Duodenal mucosa (tissue), 2 donors: ENCODE results near the gene PLD1.

ENCODE experiments used
- H3K27ac ChIP-seq: one replicate; pipeline ENCODE4 v1.7.0; 2013; ENCODE audit warnings: low read depth, low read length
- H3K27me3 ChIP-seq, 2 donors: one replicate each; pipeline ENCODE4 v1.7.0; 2013; ENCODE audit warnings: low read length in 2 of 2, control low read depth in 1 of 2; ENCODE audit not compliant: insufficient read depth in 2 of 2, control insufficient read depth in 1 of 2
- H3K36me3 ChIP-seq, 2 donors: one replicate each; pipeline ENCODE4 v1.7.0; 2013; ENCODE audit warnings: low read length in 2 of 2, control low read depth in 1 of 2; ENCODE audit not compliant: insufficient read depth in 2 of 2, control insufficient read depth in 1 of 2
- H3K4me1 ChIP-seq, 2 donors: one replicate each; pipeline ENCODE4 v1.7.0; 2013; ENCODE audit warnings: low read length in 2 of 2, control low read depth in 1 of 2; ENCODE audit not compliant: insufficient read depth in 2 of 2, control insufficient read depth in 1 of 2
- H3K4me3 ChIP-seq, 2 donors: one replicate each; pipeline ENCODE4 v1.7.0; 2013; ENCODE audit warnings: low read length in 2 of 2, low read depth in 1 of 2
- H3K9ac ChIP-seq, 2 donors: one replicate each; pipeline ENCODE4 v1.7.0; 2013; ENCODE audit warnings: low read length in 2 of 2, low read depth in 1 of 2
- H3K9me3 ChIP-seq, 2 donors: one replicate each; pipeline ENCODE4 v1.7.0; 2013; ENCODE audit warnings: low read length in 2 of 2, control low read depth in 1 of 2; ENCODE audit not compliant: control insufficient read depth in 1 of 2

The PLD1 gene

DNA sequence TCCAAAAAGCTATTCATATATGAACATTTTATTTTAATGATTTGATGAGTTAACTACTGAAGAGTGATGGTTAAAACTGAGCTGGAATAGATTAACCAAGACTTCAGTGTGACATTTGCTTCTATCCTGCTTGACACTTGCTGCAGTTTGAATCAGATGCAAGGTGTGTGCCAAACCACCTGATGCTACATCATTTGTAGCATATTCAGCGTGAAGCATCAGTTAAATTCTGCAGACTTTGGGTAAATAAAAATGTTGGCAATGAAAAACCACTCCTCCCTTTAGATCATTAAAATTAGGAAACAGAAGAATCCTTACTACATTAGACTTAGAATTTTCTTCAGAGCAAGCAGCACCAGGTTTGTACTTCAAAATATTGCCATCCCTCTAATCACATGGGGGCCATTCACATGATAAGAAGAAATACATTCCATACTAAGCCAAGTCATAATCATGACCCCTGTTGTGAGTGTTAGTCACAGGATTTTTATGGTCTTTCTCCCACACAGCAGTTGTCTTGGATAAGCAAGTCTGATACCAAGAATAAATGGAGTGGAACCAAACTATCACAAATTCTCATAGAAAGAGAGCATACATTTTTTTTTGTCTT, 189.4 kb downstream of the PLD1 start:
- peaks cover 16 to 24% of the 10 kb centered on the region in 2 donors for H3K36me3 ChIP-seq
- H3K4me3 ChIP-seq = no peak overlapping the region
- no peaks in the 10 kb centered on the region for H3K27me3 ChIP-seq
- no peaks in the 10 kb centered on the region for H3K9me3 ChIP-seq
- H3K9ac ChIP-seq = no peak overlapping the region
- no peak overlapping the region for H3K27ac ChIP-seq
- H3K4me1 ChIP-seq = no peaks in the 10 kb centered on the region

DNA sequence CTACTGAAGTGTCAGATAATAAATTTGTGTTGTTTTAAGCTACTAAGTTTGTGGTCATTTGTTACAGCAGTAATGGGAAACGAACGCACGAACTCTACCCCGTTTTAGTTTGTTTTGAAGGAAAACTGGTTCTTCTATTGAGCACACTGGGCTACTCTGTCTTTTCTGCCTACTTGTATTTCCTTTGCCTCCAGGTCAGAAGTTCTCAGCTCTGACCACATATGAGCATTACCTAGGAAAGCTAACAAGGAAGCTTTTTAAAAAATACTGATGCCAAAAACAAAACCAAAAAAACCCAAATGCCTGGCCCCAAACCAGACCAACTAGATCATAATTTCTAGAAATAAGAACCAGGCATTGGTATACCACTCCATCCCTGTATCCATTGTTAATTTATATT, 193.5 kb downstream of the PLD1 start:
- Histone ChIP-seq H3K27ac (no peak overlapping the region), H3K36me3 (peaks cover 27 to 43% of the 10 kb centered on the region in 2 donors), H3K9ac (no peak overlapping the region), H3K4me3 (no peak overlapping the region), H3K27me3 (no peaks in the 10 kb centered on the region), H3K4me1 (peaks cover 0 to 15% of the 10 kb centered on the region in 2 donors), H3K9me3 (no peaks in the 10 kb centered on the region)

DNA sequence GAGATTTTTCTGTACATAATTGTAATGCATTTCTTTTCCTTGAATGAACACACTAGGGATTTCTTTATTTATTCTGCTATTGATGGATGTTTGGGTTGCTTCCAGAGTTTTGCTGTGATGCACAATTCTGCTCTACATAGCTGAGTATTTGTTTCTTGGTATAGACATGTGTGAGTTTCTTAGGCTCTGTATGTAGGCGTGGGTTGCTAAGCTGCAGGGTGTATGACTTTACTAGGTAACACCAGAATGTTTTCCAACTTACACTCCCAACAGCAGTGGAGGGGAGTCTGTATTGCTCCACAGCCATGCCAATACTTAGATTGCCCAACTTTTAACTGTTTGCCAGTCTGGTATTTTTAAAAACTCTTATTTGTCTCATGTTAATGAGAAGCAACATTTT, 194.6 kb downstream of the PLD1 start:
- Histone ChIP-seq H3K4me1 (peaks cover 0 to 15% of the 10 kb centered on the region in 2 donors), H3K36me3 (peaks cover 25 to 50% of the 10 kb centered on the region in 2 donors), H3K4me3 (no peak overlapping the region), H3K27me3 (no peaks in the 10 kb centered on the region), H3K9ac (no peak overlapping the region), H3K27ac (no peak overlapping the region), H3K9me3 (no peaks in the 10 kb centered on the region)

DNA sequence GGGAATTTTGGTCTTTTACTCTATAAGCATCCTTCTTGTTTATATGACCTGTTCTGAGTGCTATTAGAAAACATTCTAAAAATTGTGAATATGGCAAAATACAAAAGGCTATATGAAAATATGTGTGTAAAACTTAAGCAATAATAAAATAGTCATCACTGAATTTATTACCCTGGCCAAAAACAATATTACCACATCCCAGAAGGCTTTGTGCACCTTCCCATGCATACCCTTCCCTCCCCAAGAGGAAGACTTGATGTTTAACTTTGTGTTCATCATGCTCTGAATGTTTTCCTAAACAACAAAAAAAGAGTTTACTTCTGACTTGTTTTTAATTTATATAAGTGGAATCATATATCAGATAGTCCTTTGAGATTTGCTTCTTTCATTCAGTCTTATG, 195.0 kb downstream of the PLD1 start:
- H3K36me3 ChIP-seq = peaks cover 25 to 52% of the 10 kb centered on the region in 2 donors
- no peak overlapping the region for H3K27ac ChIP-seq

DNA sequence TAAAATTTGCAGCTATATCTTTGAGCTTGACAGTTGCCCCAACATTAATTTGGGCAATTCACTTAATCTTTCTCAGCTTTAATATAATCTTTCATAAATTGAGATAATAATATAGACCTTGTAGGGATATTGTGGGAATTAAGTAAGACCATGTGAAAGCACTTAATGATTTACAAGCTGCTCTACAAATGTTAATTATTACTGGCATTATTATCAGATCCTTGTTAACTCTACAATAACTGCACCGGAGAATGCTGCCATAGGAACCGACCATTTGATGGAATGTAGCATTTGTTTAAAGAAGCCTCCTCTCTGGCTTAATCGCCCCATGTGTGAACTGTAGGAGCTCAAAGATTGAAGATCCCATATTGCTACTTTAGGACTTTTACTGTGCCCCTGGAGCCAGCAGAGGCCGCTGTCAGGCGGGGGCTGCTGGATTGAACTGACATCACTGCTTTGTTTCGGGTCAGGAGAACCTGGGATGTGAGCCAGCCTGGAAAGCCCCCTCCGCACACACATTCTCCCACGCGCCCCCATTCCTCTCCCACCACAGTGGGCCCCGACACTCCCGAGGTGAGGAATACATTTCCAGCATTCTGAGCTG, 195.9 kb downstream of the PLD1 start:
- Histone ChIP-seq H3K9ac (no peak overlapping the region), H3K27me3 (no peaks in the 10 kb centered on the region), H3K4me1 (peaks cover 0 to 15% of the 10 kb centered on the region in 2 donors), H3K27ac (no peak overlapping the region), H3K9me3 (no peaks in the 10 kb centered on the region), H3K36me3 (peaks cover 21 to 51% of the 10 kb centered on the region in 2 donors), H3K4me3 (no peak overlapping the region)

More for the DNA sequence above, 195.0 kb downstream of the PLD1 start:
- Histone ChIP-seq H3K4me1 (peaks cover 0 to 15% of the 10 kb centered on the region in 2 donors), H3K27me3 (no peaks in the 10 kb centered on the region), H3K9ac (no peak overlapping the region), H3K4me3 (no peak overlapping the region), H3K9me3 (no peaks in the 10 kb centered on the region)

DNA sequence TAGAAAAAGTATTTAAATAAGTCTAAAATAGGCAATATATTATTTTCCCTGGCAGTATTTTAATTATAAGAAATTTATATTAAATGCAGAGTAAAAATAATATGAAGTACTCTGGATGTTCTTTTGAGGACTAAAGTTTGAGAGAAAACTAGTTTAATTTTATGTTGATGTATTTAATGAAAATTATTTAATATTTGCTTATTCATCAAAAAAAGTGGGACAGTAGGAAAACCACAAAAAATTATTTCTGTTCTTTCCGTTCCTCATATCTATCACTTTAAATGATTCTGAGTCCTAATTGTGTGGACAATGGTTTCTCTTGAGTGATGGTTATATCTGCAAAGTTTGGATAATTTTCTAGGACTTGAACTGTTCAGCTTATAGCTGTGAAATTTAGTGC, 202.8 kb downstream of the PLD1 start:
- H3K9ac ChIP-seq = no peak overlapping the region
- H3K27ac ChIP-seq = no peak overlapping the region
- no peaks in the 10 kb centered on the region for H3K9me3 ChIP-seq
- H3K4me1 ChIP-seq = no peaks in the 10 kb centered on the region
- peaks cover 28 to 52% of the 10 kb centered on the region in 2 donors for H3K36me3 ChIP-seq
- H3K4me3 ChIP-seq = no peak overlapping the region
- H3K27me3 ChIP-seq = no peaks in the 10 kb centered on the region

DNA sequence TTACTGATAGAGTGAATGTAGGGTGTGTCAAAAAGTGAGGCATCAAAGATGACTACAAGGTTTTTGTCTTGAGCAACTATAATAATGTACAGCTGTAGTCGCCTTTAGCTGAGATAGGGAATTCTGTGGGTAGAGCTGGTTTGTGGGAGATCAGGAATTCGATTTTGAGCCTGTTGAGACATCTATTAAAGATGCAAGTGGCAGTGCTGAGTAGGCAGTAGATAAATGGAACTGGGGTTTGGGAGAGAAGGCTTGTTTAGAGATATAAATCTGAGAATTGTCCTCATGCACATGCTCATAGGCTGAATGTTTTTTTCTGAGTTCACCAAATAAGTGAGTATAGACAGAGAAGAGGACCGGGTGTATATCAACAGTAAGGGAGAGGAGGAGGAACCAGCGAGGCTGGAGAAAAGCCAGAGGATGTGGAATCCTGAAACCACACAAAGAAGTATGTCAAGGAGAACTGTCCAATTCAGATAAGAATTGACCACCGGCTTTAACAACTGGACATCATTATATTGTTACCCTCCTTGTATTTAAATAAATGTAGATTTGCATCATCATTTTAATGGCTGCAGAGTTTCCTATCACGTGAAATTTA, 204.0 kb downstream of the PLD1 start:
- no peaks in the 10 kb centered on the region for H3K4me1 ChIP-seq
- H3K4me3 ChIP-seq = no peak overlapping the region
- H3K9me3 ChIP-seq = no peaks in the 10 kb centered on the region
- H3K9ac ChIP-seq = no peak overlapping the region
- no peak overlapping the region for H3K27ac ChIP-seq
- H3K36me3 ChIP-seq = peaks cover 28 to 51% of the 10 kb centered on the region in 2 donors
- H3K27me3 ChIP-seq = no peaks in the 10 kb centered on the region

DNA sequence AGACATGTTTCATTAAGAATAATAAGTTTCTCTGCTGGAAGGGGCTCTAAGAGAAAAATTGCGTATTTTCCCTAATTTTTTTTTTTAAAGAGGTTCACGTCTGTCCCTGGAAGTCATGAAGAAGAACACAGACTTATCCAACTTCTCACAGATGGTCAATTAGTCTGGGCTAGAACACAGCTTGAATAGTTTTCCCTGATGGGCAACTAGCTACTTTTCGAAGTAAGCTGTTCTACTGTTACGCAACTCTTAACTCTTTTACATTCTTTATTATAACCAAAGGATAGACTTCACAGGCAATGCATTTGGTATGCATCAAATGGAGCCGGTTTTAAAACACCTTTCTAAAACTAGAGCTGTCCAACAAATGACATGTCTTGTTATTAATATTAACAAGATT, 205.9 kb downstream of the PLD1 start:
- Histone ChIP-seq H3K36me3 (peaks cover 31 to 48% of the 10 kb centered on the region in 2 donors), H3K27ac (no peak overlapping the region), H3K4me3 (no peak overlapping the region), H3K9ac (no peak overlapping the region), H3K9me3 (no peaks in the 10 kb centered on the region), H3K4me1 (no peaks in the 10 kb centered on the region), H3K27me3 (no peaks in the 10 kb centered on the region)

DNA sequence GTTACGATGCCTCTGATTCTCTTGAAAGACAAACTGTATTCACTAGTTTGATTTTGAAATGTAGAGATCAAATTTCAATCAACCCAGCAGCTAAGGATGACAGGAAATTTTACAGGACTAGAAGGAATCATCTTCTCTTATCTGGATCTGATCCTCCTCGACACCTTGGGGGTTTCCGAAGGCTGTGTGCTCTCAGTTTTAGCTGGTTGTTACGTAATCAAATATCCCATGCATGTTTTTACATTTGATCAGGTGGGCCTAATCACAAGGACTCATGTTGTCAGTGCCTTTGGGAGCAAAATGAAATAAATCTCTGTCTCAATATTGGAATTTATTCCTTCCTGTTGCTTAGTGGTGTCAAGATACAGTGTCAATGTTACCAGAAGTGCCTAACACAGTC, 208.2 kb downstream of the PLD1 start:
- Histone ChIP-seq H3K36me3 (peaks cover 31 to 44% of the 10 kb centered on the region in 2 donors), H3K27me3 (no peaks in the 10 kb centered on the region), H3K4me1 (no peaks in the 10 kb centered on the region), H3K9ac (no peak overlapping the region), H3K9me3 (no peaks in the 10 kb centered on the region), H3K27ac (no peak overlapping the region), H3K4me3 (no peak overlapping the region)

DNA sequence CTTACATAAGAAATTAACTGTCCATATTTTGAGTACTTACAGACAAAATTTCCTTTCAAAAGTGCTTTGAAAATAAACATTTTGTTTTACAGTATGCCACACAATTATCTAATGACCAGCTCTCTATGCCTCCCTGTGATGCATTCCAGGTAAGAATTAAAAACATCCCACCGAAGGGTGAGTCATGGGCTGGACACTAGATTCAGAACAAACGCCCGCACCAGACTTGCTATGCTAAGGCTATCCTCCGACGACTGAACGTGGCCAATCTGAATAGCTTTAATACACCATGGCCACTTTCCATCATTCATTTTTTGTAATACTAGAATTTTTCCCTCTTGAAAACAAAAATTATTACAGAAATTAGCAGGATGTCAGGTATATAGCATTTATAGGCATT, 210.3 kb downstream of the PLD1 start:
- Histone ChIP-seq H3K4me1 (no peaks in the 10 kb centered on the region), H3K27me3 (no peaks in the 10 kb centered on the region), H3K4me3 (no peak overlapping the region), H3K9ac (no peak overlapping the region), H3K27ac (no peak overlapping the region), H3K9me3 (no peaks in the 10 kb centered on the region), H3K36me3 (peaks cover 21 to 40% of the 10 kb centered on the region in 2 donors)
